Measurements from ENCODE around the gene BIRC3.
"Not testable (repeated sequence)": the region's sequence is repeated elsewhere in the genome, so short reads cannot be mapped to it uniquely, and the experiment has no call there.

Gene BIRC3

DNA sequence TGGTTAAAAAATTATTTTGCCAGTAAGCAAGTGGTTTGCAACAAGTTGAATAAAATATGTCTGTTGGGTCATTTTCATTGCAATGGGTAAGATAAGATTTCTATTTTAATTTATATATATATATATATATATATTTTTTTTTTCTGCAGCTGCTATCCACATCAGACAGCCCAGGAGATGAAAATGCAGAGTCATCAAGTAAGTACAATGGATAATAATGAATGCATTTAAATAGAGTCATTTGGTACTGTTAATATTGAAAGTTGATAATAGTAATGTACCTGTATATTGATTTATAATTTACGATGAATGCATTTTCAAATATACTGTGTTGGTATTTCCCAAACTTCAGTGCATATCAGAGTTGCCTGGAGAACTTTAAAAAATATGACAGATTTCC, 11.5 kb downstream of the BIRC3 start:
- DNase-seq = no peak

- DNase-seq = no peak
Observed at GRCh38 chr11:102330231-102330630, 12.9 kb downstream of the BIRC3 start.

DNA sequence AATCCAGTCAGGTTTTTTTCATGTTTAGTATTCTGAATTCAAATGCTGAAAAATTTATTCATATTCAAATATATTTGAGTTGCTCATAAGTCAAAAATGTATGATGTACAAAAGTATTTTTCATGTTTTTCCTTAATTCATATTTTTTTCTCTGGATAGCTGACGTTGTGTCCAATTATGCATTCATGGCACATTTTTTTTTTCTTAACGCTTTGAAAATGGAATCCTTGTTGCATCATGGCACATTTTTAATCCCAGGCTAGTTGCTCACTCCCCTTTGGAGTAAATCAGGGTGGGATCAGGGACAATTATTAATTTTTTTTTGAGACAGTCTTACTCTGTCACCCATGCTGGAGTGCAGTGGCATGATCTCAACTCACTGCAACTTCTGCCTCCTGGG, 14.1 kb downstream of the BIRC3 start:
- DNase-seq = no peak

DNA sequence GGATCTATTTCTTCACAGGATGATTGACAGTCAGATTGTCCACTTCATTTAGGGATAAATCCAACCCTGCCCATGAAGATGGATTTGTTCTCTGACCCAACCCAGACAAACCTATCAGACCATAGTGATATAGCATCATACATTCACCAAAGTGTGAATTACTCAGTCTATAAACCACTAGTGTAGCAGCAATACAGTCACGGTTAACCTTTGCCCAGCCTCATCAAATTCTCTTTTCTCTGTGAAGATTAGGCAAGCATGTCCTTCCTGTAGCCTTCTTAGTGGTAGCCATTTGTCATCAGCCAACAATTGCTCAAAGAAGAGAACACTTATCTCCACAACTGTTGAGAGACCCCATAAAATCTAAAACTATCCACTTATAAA, 15.3 kb downstream of the BIRC3 start:
- no peak for DNase-seq

DNA sequence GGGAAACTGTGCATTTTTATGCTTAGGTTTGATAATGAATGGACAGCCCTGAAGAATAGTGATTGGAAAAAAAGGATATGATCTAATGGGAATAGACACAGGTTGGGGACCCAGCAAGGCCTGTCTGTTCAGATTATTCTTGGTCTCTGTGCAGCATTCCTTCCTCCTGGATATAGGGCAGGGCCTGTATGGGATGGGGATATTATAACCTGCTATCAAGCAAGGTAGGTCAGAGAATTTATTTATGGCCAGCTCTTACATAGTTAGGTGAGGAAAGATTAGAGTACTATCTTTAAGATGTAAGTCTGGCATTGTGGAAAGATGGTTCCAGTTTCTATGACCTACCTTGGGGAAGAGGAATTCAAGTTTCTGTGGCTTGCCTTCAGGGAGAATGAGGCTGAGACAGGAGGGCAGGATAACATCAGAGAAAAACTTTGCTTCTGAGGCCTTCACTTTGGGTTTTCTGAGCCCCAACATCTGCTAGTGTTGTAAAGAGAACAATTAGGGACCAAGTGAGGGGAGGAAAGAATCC, 21.3 kb downstream of the BIRC3 start:
- DNase-seq = no peak

DNA sequence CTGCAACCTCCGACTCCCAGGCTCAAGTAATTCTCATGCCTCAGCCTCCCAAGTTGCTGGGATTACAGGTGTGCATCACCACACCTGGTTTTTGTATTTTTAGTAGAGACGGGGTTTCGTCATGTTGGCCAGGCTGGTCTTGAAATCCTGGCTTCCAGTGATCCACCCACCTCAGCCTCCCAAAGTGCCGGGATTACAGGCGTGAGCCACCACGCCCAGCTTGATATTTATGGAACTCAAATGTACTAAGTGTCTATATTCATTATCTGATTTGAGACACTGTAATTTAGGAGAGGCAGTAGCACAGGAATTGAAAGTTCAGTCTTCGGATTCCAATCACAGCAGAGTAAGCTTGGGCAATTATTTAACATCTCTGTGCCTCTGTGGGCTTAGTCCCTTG, 24.0 kb downstream of the BIRC3 start:
- DNase-seq = not testable (repeated sequence)

GRCh38 chr11:102341844-102342318, 24.6 kb downstream of the BIRC3 start:
- DNase-seq = peak; percentile 78

DNA sequence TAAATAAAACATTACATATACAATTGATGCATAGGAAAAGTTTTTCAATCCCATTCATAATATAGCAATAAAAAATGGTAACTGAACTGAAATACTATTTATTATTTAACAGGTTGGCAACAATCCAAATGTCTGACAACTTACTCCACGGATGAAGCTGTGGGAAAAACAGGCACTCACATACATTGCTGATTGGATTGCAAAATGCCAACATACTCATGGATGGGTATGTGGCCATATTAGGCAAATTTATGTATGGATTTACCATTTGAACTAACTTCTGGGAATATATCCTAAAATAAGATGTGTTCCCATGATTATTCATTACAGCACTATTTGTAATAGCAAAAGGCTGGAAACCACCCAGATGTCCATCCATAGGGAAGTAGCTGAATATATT, 26.5 kb downstream of the BIRC3 start:
- no peak for DNase-seq

GRCh38 chr11:102345904-102346303, 28.6 kb downstream of the BIRC3 start:
- no peak for DNase-seq

DNA sequence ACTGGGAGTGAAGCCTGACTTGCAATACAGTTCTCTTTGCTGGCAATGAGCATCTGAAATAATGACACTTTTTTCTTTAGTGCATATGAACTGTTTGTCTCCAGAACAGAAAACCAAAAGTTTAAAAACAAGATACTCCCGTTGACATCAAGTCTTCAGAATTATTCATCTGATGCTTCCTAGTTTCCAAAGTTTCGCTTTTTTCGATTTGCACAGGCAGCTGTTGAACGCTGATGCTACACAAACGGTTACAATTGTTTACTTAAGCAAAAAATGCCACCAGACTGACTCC, 29.1 kb downstream of the BIRC3 start:
- DNase-seq = no peak

DNA sequence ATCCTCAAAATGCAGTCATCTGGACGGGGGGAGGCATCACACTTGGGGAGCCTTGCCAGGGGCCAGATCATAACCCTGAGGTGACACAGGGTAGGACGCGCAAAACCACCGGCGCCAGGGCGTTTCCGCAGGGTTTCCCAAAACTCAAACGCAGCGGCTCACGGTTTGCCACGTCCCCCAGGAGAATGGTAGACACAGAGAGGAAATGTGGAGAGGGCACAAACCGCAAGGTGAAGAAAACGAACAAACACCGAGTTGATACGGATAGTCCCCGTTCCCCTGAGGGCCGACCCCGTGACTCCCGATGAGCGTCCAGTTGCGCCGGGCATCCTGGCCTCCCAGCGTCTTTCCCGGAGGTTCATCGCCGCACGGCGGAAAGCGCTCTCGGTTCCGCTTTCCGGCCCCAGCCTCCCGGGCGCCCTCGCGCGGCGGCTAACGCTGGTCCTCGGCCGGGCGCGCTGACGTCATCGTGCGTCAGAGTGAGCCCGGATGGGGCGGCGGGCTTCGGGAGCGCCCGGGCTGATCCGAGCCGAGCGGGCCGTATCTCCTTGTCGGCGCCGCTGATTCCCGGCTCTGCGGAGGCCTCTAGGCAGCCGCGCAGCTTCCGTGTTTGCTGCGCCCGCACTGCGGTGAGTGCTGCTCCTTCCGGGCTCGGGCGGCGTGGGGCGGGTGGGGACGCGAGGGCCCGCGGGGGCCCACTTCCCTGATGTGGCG, 29.6 kb downstream of the BIRC3 start, which contains the start of gene BIRC2:
Gene BIRC2, plus strand, starts transcription at position 467 of the 714 bp plus-strand sequence. CDS start 2,641 bp downstream, outside the sequence.
- DNase-seq = peak; percentile 99

- DNase-seq = no peak
Observed at GRCh38 chr11:102347462-102348370, 30.4 kb downstream of the BIRC3 start.

DNA sequence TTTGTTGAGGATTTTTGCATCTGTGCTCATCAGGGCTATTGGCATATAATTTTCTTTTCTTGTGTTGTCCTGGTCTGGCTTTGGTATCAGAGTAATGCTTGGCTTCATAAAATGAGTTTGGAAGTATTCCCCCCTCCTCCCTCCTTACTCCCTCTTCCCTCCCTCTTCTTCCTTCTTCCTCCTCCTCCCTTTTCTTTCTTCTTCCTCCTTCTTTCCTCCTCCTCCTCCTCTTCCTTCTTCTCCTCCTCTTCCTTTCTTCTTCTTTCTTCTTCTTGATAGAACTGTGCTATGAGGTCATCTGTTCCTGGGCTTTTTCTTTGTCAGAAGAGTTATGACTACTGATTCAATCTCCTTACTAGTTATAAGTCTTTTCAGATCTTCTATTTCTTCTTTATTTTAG, 39.8 kb downstream of the BIRC3 start:
- no peak for DNase-seq

GRCh38 chr11:102359372-102359771, 42.1 kb downstream of the BIRC3 start:
- no peak for DNase-seq

- DNase-seq = no peak
Observed at GRCh38 chr11:102360681-102361080, 43.4 kb downstream of the BIRC3 start.

DNA sequence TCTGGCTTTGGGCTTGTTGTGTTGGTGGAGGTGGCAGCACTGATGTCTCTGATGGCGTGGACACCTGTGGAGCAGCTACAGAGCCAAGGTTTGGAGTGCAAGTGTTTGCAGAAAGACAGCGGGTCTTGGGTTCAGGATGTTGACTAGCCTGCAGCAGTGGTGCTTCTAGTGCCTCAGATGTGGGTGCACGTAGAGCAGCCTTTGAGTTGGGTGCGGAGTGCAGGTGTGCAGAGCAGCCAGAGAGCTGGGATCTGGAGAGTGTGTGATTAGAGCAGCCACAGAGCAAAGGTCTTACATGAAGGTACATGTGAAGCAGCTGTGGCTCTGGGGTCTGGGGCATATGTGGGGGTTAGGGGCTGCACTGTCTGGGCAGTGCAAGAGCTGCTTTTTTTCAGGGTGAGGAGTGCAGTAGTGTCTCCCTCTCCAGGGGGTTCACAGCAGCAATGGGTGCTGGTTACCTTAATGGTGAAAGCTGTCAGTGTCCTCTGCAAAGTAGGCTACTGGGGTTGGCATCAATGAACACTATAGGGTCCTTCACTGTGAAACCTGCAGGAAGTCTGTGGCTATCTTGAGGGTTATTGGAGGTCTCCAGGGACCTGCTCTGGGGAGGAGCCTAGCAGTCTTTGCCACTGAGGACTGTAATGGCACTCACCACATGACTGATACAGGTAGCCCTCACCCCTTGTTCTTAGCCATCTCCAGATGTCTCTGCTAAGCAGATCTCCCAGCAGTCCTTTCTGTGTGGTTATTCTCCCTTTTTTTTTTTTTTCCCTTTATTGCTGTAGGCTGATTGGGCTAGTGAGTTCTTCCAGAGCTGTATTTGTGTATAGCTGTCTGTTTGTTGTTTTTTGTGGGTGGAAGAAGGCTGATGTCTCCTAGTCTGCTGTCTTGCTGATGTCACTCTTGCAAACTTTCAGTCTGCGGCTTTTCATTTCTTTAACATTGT, 44.1 kb downstream of the BIRC3 start:
- DNase-seq = no peak

DNA sequence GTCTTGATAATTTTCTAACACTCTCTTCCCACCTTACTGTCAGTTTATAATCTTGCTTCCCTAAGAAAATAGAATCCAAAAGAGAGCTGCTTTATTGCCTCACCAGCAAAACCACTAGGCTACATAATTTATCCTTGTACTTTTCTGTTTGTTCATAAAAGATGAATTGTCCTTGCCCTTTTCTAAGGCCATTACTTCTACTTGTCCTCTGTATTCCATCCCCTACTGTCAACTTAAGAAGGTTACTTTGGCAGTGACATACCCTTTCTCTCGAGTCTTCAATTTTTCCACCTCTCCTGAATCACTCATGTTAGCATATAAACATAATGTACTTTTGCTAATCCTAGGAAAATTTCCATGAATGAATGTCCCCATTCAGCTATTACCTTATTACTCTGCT, 47.7 kb downstream of the BIRC3 start:
- no peak for DNase-seq

- no peak for DNase-seq
Observed at GRCh38 chr11:102367364-102367763, 50.1 kb downstream of the BIRC3 start.

DNA sequence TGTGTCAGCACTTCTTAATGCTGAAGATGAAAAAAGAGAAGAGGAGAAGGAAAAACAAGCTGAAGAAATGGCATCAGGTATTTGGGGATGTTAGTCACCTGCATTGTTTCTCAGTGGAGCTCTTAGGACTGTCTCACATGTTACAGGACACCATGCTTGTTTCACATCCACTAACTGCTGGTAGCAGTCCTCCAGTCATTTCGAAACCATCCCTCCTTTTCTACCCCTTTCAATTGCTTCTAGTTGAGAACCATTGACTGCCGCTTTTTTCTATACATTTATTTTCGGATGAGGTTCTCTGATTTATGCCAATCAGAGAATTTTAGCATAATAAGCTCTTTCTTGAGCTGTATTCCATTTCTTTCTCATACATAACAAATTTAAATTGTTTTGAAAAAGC, 51.2 kb downstream of the BIRC3 start:
- no peak for DNase-seq

DNA sequence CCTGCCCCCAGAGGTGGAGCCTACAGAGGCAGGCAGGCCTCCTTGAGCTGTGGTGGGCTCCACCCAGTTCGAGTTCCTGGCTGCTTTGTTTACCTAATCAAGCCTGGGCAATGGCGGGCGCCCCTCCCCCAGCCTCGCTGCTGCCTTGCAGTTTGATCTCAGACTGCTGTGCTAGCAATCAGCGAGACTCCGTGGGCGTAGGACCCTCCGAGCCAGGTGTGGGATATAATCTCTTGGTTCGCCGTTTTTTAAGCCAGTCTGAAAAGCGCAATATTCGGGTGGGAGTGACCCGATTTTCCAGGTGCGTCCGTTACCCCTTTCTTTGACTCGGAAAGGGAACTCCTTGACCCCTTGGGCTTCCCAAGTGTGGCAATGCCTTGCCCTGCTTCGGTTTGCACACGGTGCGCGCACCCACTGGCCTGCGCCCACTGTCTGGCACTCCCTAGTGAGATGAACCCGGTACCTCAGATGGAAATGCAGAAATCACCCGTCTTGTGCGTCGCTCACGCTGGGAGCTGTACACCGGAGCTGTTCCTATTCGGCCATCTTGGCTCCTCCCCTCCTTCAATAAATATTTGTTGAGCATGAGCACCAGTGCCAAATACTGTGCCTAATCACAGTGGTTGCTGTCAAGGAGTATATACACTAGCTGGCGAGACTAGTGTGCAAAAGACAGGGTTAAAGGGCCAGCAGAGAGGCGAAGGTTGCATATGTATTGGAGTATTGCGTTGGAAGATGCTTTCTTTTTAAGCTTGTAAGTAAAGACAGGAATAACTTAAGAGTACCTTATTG, 57.5 kb downstream of the BIRC3 start:
- not testable (repeated sequence) for DNase-seq

- no peak for DNase-seq
Observed at GRCh38 chr11:102375720-102376399, 58.6 kb downstream of the BIRC3 start.
